AG04450 (cell line): ENCODE measurements around the gene PDE6G. TPM values are rescaled to one million over a fixed set of nuclear protein-coding genes. Genes with fewer than 3 reads are reported as not detected.
A peak's percentile ranks its signal among the peaks of the same experiment; 100 is the strongest.
"Not testable (repeated sequence)": the region's sequence is repeated elsewhere in the genome, so short reads cannot be mapped to it uniquely, and the experiment has no call there.

ENCODE experiments used
- CTCF ChIA-PET: fragments of 300-600, 350-600 bp; formaldehyde crosslinking; extraction: SDS; loops from one replicate; lab custom pipeline; 2022; ENCODE audit warnings: antibody characterized with exemption, inconsistent platforms; lab: Charles Lee
- POLR2A ChIA-PET: fragments of 350-600 bp; formaldehyde crosslinking; extraction: SDS; loops from one replicate; lab custom pipeline; 2021; ENCODE audit warnings: antibody characterized with exemption, inconsistent platforms; lab: Yijun Ruan, JAX
- DNase-seq: peaks from one replicate; pipeline ENCODE4 v3.0.0-alpha.2; 2011; ENCODE audit warnings: low read depth, low spot score
- H3K27ac ChIP-seq: one replicate; pipeline ENCODE4 v1.5.1; 2012; ENCODE audit warnings: low read depth, low read length, control low read depth
- H3K27me3 ChIP-seq: one replicate; pipeline ENCODE4 v1.6.0; 2012; ENCODE audit warnings: low read length; ENCODE audit not compliant: control insufficient read depth, insufficient read depth
- H3K4me3 ChIP-seq: 2 replicates; pipeline ENCODE4 v1.5.1; 2011; ENCODE audit warnings: mild to moderate bottlenecking, low read depth, low read length, control low read depth
- H3K9me3 ChIP-seq: 2 replicates; pipeline ENCODE4 v1.5.1; 2012; ENCODE audit warnings: low read length; ENCODE audit not compliant: control insufficient read depth, insufficient read depth
- CTCF ChIP-seq: IDR thresholded peaks from 2 replicates; pipeline ENCODE4 v1.5.1; 2011; ENCODE audit warnings: low read depth, low read length, control low read depth, inconsistent platforms
- polyA plus RNA-seq: library from polyadenylated mRNA; depleted of rRNA; stranded (reverse); fragments of >200 nt; gene quantifications from 2 replicates; pipeline ENCODE4 v1.2.3, GENCODE V29; 2011

Gene PDE6G
- polyA plus RNA-seq, 1 experiment: 0.51 TPM

- CTCF ChIA-PET: no interaction called here
- Histone ChIP-seq H3K27me3 (no peaks in the 10 kb centered on the region), H3K4me3 (peak overlapping the region; percentile 96), H3K27ac (peak overlapping the region; percentile 89), H3K9me3 (no peaks in the 10 kb centered on the region)
- POLR2A ChIA-PET: interaction anchor here (1.2 to 1.4 kb wide), 2 partner anchors 29 to 48 kb away, joined by 4 to 8 read pairs; partner anchors contain the start of genes ARL16 and HGS
- DNase-seq: no peak
- no peak for TF ChIP-seq CTCF
Observed at GRCh38 chr17:81635973-81636504, 20.3 kb downstream of the PDE6G start.

- TF ChIP-seq CTCF: no peak
- ChIA-PET CTCF (no interaction called here), POLR2A (no interaction called here)
- Histone ChIP-seq H3K9me3 (no peaks in the 10 kb centered on the region), H3K4me3 (peak overlapping the region; percentile 96), H3K27ac (no peak overlapping the region), H3K27me3 (no peaks in the 10 kb centered on the region)
- DNase-seq: no peak
Observed at GRCh38 chr17:81635431-81635830, 20.9 kb downstream of the PDE6G start.

- CTCF ChIA-PET: interaction anchor here (1.5 kb wide), 1 partner anchor 30 kb away, joined by 6 read pairs; no protein-coding TSS in a partner anchor
- H3K9me3 ChIP-seq: no peaks in the 10 kb centered on the region
- H3K27me3 ChIP-seq: no peaks in the 10 kb centered on the region
- no peak for TF ChIP-seq CTCF
- no peak overlapping the region for H3K4me3 ChIP-seq
- no peak overlapping the region for H3K27ac ChIP-seq
- DNase-seq: no peak
- POLR2A ChIA-PET: interaction anchor here (0.6 to 0.8 kb wide), 2 partner anchors 29 to 141 kb away, joined by 3 to 11 read pairs; no protein-coding TSS in a partner anchor
Observed at GRCh38 chr17:81631482-81631881, 24.9 kb downstream of the PDE6G start.

DNA sequence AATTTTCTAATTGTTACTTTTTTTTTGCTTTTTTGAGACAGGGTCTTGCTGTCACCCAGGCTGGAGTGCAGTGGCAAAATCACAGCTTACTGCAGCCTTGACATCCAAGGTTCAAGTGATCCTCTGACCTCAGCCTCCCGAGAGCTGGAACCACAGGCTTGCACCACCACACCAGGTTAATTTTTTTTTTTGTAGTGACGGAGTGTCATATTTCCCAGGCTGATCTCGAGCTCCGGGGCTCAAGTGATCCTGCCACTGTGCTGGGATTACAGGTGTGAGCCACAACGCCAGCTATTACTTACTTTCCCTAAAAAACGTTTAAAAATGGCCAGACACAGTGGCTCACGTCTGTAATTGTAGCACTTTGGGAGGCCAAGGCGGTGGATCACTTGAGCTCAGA lies 26.1 kb downstream of the PDE6G start:
- Histone ChIP-seq H3K27me3 (no peaks in the 10 kb centered on the region), H3K27ac (no peak overlapping the region), H3K4me3 (no peak overlapping the region), H3K9me3 (no peaks in the 10 kb centered on the region)
- TF ChIP-seq CTCF: no peak
- ChIA-PET CTCF (interaction anchor here (1.5 kb wide), 1 partner anchor 29 kb away, joined by 6 read pairs; no protein-coding TSS in a partner anchor), POLR2A (no interaction called here)
- no peak for DNase-seq

- no peak overlapping the region for H3K4me3 ChIP-seq
- TF ChIP-seq CTCF: no peak
- DNase-seq: no peak
- H3K9me3 ChIP-seq: no peaks in the 10 kb centered on the region
- H3K27ac ChIP-seq: no peak overlapping the region
- CTCF ChIA-PET: interaction anchor here (1.5 kb wide), 1 partner anchor 21 kb away, joined by 9 read pairs; no protein-coding TSS in a partner anchor
- no peaks in the 10 kb centered on the region for H3K27me3 ChIP-seq
- POLR2A ChIA-PET: no interaction called here
Observed at GRCh38 chr17:81621494-81622130, 34.7 kb downstream of the PDE6G start.

GRCh38 chr17:81618307-81618706 lies 38.0 kb downstream of the PDE6G start:
- H3K4me3 ChIP-seq, H3K27ac ChIP-seq, H3K9me3 ChIP-seq, H3K27me3 ChIP-seq, POLR2A ChIA-PET, CTCF ChIA-PET, DNase-seq: not testable (repeated sequence)
